GM18951 (cell line): ENCODE data around the gene SLC26A9.

Experiments
- POLR2A ChIP-seq: IDR thresholded peaks from 4 replicates; pipeline ENCODE4 v1.6.1; 2011; ENCODE audit warnings: mild to moderate bottlenecking; ENCODE audit not compliant: insufficient read length, insufficient read depth; ENCODE audit errors: extremely low read depth
- in situ Hi-C: fragments of 300-500 bp; cut with MboI; formaldehyde crosslinking; loops from one replicate; pipeline ENCODE4 v1.12.0; 2022; ENCODE audit warnings: low sequenced_read_pairs, mixed read lengths, inconsistent platforms; ENCODE audit not compliant: unreplicated experiment

SLC26A9 gene

GRCh38 chr1:205934788-205935187 is 8.5 kb downstream of the SLC26A9 start:
- no peak for TF ChIP-seq POLR2A
- in situ Hi-C loops = no loop called here

GRCh38 chr1:205933671-205934618 is 9.3 kb downstream of the SLC26A9 start:
- TF ChIP-seq POLR2A = no peak
- in situ Hi-C loops = no loop called here

GRCh38 chr1:205932776-205933175 is 10.5 kb downstream of the SLC26A9 start:
- no peak for TF ChIP-seq POLR2A
- in situ Hi-C loops = no loop called here

GRCh38 chr1:205930799-205931281 is 12.4 kb downstream of the SLC26A9 start:
- in situ Hi-C loops = no loop called here
- TF ChIP-seq POLR2A = no peak

- TF ChIP-seq POLR2A = no peak
- in situ Hi-C loops = no loop called here
Measured at GRCh38 chr1:205930195-205930577, 13.1 kb downstream of the SLC26A9 start.

- in situ Hi-C loops = no loop called here
- TF ChIP-seq POLR2A = no peak
Measured at GRCh38 chr1:205929496-205930194, 13.6 kb downstream of the SLC26A9 start.

GRCh38 chr1:205928317-205928716 is 14.9 kb downstream of the SLC26A9 start:
- no peak for TF ChIP-seq POLR2A
- in situ Hi-C loops = no loop called here

- no peak for TF ChIP-seq POLR2A
- in situ Hi-C loops = no loop called here
Measured at GRCh38 chr1:205927676-205928075, 15.6 kb downstream of the SLC26A9 start.

- TF ChIP-seq POLR2A = no peak
- in situ Hi-C loops = no loop called here
Measured at GRCh38 chr1:205927247-205927646, 16.0 kb downstream of the SLC26A9 start.

GRCh38 chr1:205926636-205927035 is 16.6 kb downstream of the SLC26A9 start:
- in situ Hi-C loops = no loop called here
- no peak for TF ChIP-seq POLR2A

- in situ Hi-C loops = no loop called here
- TF ChIP-seq POLR2A = no peak
Measured at GRCh38 chr1:205926213-205926612, 17.0 kb downstream of the SLC26A9 start.

GRCh38 chr1:205925736-205926135 is 17.5 kb downstream of the SLC26A9 start:
- in situ Hi-C loops = no loop called here
- no peak for TF ChIP-seq POLR2A

- no peak for TF ChIP-seq POLR2A
- in situ Hi-C loops = no loop called here
Measured at GRCh38 chr1:205924460-205924790, 18.8 kb downstream of the SLC26A9 start.
